HG02852 (cell line): ENCODE results near the gene IL1B.

Source experiments
- ATAC-seq: cut with Tn5 transposase; IDR thresholded peaks from one replicate; pipeline ENCODE4 v1.9.1; 2021; ENCODE audit warnings: mild to moderate bottlenecking, moderate library complexity; ENCODE audit not compliant: unreplicated experiment

IL1B gene

DNA sequence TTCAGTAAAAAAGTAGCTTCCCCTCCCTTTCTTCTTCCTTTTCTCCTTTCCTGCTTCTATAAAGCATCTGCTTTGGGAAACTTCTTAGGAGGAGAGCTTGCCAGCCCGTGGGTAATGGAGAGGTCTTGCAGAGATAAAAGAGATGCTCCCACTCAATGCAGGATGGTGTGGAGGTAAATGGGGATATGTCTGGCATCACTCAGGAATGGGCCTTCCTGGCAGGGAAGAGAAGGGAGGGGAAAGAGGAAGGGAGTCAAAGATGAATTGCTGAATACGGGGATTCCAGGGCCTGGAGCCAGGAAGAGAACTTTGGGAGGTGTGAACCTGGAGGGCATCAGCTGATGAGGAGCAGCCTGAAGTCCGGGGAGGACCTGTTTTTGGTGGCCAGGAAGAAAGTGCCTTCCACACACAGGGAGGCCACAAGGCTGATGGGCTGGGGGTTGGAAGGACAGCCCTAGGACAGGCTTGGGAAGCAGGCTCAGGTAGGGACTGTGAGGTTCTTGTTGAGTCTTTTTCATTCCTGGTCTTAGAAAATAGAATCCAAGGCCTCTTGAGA is 25.2 kb downstream of the IL1B start:
- ATAC-seq = no peak

DNA sequence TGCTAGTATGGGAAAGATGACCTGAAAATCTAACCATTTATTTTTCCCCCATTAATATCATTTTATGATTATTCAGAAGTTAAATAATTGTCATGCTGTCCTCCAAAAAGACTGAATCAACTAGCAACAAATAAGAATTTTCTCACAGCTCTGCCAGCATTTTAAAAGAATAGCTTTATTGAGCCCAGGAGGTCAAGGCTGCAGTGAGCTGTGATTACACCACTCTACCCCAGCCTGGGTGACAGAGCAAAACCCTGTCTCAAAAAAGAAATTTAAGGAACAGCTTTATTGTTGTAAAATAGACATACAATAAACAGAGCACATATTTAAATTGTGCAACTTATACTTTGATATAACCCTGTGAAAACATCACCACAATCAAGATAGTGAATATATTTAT is 27.5 kb downstream of the IL1B start:
- no peak for ATAC-seq

DNA sequence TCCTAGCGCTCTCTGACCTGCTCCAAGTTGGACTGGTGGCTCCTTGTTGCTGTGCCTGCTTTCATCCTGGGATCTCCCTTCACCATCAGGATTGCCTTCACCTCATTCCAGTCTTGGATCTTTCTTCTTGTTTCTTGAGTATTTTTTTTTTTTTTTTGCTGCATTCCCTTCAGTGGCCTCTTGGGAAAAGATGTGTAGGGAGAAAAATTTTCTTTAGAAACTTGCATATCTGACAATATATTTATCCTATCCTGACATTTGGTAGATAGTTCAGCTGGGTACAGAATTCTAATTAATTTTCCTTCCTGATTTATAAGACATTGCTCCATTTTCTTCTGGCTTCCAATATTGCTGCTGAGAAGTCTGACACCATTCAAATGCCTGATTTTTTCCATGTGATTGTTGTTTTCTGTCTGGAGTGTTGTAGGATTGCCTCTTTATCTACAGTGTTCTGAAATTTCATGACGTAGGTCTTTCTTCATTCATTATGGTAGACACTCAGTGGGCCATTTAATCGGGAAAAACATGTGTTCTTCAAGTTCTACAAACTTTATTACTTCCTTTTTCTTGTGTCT is 29.3 kb downstream of the IL1B start:
- no peak for ATAC-seq

DNA sequence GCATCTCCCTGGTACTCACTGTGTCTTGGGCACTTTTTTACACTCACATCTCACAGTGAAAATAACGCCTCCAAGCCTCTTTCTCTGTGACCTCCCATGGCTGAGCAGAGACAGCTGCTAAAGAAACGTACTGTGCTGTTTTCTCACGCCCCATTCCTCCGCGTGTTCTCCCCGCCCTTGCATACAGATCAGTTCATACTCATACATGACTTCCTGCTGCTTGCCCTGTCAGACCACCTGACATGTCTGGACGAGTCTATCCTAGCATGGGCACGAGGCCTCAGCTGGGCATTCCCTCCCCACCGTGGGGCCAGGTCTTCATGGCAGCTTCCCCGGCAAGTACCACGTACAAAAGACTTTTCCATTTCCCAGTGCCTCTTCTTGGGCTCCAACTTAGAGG is 31.0 kb downstream of the IL1B start:
- peak; percentile 80 for ATAC-seq

DNA sequence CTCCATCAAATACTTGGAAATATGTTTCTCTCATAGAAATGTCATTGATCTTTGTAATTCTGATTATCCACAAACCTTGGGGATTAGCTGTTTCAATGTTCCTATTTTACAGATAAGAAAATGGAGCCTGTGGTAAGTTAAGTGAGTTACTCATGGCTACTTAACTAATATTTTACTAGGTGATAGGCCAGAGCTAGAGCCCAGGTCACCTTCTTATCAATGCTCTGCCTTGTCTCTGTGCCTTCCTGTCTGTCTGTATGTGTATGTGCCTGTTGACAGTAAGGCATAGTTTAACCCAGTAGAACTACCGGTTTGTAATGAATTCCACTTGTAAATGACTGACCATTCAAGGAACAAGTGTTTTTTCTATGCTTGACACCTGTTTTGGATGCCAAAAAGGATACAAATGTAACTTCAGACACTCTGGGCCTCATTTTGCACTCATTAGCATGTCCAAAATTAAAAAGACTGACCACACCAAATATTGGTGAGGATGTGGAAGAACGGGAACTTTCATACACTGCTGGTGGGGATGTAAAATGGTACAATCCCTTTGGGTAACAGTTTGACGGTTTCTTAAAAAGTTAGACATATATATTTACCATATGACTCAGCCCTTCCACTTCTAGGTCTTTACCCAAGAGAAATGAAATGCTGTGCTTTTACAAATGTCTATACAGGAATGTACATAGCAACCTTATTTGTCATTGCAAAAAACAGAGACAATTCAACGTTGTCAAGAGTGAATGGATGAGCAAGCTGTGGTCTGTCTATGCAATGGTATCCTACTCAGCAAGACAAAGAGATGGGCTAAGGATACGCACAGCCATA is 32.7 kb downstream of the IL1B start:
- no peak for ATAC-seq

DNA sequence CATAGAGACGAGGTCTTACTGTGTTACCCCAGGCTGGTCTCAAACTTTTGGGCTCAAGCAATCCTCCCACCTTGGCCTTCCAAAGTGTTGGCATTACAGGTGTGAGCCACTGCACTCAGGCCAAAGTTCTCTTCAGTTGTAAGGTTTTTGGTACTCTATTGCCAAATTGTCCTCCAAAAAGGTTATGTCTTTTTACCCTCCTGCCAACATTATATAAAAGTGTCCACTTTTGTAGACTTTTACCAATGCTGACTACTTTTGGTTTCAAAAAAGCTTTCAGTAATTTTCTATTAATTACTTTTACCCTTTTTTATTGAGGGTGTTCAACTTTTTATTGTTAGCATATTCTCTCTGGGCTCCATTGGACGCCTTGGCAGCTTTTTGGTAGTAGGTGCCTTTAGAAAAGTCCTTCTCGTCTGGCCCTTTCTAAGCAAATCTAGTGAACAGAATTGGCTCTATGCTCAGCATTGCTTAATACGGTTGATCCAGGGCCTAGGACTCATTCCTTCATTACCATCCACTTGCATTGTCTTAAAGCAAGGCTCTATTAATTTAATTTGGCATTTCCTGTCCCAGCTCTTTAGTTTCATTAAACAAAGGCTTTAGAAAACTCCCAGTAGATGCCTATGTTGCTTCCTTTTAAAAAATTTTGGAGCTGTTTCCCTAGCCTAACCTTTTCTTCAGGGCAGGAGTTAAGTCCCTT is 35.5 kb downstream of the IL1B start:
- no peak for ATAC-seq

DNA sequence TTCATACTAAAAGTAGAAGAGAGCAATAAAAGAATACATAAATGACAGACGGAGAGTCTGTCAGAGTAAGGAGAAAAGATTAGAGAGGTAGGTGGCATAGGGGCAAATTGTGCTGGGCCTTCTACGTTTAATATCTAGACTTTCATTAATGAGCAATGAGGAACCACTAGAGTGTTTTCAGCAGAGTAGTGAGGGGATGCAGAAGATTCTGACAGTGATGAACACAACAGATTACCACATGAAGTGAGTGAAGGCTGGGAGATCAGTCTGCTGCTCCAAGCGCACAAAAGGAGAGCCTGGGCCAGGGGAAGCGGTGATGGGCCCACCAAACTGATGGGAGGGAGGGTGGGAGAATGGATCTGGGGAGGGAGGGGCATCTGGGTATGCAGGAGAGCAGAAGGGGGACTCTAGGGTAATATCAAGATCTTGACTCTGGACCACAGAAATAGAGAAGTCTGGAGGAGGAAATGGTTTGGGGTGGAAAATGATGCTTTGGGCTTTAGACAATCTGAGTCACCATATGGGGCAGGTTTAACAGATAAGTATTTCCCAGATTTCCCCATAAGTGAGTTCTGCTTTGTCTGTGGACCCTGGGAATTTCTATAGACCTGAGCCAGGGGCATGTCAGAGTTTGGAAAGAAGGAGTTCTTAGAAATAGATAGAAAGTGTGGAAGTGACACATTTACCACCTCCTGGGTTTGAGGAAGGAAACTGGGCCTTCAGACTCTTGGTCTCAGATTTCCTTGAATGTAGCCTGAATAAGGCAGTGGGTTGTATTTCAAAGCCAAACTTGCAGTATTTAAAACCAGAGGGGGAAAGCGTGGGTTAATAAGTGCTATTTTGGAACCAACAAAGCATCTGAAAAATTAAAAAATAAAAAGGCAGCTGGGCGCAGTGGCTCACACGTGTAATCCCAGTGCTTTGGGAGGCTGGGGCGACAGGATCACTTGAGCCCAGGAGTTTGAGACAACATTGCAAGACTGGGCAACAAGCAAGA is 37.3 kb downstream of the IL1B start:
- ATAC-seq = no peak

DNA sequence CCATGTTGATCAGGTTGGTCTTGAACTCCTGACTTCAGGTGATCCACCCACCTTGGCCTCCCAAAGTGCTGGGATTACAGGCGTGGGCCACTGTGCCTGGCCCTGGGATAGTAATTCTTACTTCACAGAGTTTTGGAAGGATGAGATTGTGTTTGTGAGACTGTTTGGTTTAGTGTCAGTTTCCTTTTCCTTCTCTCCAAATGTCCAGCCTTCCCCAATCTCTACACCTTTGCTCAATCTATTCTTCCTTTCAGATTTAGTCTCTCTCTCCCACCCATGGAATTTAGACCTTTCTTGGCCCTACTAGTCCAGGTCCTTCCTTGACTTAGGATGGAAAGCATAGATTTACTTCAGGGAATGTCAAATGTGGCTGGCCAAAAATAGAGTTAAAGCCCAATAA is 40.1 kb downstream of the IL1B start:
- no peak for ATAC-seq

DNA sequence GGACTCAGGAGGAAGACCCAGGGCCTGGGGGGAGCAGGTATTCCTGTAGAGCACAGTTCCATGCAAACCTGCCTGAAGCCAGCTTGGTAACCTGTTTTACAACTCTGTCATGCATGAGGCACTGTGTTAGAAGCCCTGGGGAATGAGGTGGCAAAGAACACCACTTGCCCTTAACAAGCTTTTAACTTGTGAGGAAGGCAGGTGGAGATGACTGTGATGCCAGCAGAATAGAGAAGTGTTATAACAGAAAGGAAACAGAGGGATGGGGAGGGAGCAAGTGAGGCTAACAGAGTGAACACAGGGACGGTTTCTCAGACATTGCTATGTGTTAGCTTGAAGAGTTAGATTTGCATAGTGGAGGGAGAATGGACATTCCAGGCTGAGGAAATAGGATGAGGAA is 40.8 kb downstream of the IL1B start:
- no peak for ATAC-seq

DNA sequence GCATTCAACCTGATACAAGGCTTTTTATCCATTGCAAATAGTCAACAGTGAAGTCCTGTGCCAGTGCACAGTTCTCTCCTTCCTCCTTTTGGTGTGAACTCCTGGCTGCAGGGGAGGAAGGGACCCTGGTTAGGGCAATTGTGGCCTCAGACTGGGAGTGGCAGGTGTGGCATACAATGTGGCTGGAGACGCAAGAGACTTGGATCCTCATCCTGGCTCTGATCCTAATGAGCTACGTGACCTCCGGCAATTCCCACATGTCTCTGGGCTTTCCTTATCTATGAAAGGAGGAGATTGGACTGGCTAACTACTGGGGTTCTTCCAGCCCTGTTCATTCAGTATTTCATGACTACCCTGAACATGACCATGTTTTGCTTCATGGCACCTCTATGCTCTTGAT is 41.7 kb downstream of the IL1B start:
- no peak for ATAC-seq

DNA sequence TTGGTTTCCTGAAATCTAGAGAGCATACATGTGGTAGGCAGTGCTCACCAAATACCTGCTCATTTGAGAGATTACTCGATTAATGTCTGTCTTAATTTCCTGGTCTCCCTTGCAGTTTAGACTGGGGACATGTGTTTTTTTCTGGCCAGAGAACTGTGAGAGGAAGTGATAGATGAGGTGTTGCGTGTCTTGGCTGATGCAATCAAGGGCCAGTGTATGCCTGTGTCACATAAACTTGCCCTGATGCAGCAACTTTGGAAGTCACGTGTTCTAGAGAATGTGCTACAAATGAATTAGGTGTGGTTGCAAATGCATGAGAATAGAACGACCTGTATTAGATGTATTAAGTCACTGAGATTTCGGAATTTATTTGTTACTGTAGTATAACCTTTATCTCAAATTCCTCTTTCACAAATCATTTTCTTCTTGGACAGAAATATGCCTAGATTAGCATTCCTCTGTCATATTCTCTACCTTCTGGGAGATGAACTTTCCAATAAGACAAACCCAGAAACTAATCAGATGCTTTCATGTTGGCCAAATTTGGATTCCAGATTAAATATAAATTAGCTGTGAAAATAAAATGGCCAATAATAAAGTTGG is 42.3 kb downstream of the IL1B start:
- ATAC-seq = no peak

DNA sequence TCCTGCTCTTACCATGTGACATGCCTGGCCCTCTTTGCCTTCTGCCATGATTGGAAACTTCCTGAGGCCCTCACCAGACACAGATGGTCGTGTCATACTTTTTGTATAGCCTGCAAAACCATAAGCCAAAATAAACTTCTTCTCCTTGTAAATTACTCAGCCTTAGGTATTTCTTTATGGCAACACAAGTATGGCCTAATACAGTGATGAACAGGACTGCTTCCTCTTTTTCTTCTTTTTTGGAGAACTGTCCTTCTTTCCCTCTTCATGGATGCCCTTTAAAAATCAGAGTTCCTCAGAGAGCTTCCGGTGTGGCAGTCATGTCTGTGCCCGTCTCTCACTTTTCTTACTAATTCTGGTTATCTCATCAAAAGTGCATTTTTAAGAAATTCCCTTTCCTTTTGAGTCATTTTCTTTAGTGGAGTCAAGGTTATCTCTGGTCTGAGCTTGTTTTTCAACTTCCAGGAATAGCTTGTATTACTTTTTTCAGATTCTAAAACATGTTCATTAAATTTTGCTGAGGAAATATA is 43.1 kb downstream of the IL1B start:
- ATAC-seq = no peak

DNA sequence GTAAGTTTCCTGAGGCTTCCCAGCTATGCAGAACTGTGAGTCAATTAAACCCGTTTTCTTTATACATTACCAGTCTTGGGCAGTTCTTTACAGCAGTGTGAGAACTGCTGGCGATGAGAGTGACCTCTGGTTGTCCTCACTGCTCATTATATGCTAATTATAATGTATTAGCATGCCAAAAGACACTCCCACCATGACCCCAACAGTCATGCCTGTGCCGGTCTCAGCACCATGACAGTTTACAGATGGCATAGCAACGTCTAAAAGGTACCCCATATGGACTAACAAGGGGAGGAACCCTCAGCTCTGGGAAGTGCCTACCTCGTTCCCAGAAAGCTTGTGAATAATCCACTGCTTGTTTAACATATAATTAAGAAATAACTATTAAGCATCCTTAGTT is 44.2 kb downstream of the IL1B start:
- ATAC-seq = no peak

DNA sequence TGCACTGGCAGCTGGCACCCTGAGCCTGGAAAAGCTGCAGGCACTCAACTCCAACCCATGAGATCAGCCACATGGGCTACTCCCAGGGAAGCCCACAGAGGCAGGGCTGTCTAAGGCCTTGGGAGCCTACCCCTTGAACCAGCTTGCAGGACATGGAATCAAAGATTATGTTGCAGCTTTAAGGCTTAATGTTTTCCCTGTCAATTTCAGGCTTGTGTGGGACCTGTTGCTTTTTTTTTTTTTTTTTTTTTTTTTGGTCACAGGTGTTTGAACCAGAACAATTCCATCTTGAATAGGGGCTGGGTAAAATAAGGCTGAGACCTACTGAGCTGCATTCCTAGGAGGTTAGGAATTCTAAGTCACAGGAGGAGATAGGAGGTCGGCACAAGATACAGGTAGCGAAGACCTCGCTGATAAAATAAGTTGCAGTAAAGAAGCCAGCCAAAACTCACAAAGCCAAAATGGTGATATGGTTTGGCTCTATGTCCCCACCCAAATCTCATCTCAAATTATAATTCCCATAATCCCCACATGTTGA is 44.8 kb downstream of the IL1B start:
- no peak for ATAC-seq

DNA sequence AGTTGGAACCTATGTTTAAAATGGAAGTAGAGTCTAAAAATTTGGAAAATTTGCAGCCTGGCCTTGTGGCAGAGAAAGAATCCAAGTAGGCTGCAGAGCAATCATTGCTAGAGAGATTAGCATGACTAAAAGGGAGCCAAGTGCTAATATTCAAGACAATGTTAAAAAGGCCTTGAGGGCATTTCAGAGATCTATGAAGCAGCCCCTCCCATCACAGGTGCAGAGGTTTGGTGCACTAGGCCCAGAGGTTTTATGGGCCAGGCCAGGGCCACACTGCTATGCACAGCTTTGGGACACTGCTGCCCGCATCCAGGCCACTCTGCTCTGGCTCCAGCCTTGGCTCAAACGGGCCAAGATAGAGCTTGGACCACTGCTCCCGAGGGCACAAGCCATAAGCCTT is 45.6 kb downstream of the IL1B start:
- ATAC-seq = no peak

DNA sequence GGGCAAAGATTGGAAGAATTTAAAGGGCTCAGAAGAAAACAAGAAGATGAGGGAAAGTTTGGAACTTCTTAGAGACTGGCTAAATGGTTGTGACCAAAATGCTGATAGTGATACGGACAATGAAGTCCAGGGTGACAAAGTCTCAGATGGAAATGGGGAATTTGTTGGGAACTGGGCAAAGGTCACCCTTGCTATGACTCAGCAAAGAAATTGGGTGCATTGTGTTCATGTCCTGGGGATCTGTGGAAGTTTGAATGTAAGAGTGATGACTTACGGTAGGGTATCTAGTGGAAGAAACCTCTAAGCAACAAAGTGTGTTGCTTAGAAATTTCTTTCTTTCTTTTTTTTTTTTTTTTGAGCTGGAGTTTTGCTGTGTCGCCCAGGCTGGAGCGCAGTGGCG is 46.3 kb downstream of the IL1B start:
- ATAC-seq = no peak

DNA sequence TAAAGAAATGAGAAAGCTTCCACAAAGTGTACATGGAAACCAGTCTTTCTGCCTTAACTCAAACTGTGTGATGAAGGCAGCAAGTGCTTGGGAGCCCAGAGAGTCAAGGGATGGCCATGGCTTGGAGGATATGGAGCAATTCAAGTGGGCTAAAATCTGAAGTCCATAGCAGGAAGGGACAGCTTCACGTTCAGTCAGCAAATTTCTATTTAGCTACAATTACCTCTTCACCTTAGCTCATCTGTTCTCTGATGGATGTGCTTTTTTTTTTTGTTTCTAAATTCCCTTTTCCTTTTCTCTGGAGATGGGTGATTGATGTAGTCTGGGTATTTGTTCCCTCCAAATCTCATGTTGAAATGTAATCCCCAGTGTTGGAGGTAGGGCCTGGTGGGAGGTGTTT is 47.4 kb downstream of the IL1B start:
- ATAC-seq = no peak

DNA sequence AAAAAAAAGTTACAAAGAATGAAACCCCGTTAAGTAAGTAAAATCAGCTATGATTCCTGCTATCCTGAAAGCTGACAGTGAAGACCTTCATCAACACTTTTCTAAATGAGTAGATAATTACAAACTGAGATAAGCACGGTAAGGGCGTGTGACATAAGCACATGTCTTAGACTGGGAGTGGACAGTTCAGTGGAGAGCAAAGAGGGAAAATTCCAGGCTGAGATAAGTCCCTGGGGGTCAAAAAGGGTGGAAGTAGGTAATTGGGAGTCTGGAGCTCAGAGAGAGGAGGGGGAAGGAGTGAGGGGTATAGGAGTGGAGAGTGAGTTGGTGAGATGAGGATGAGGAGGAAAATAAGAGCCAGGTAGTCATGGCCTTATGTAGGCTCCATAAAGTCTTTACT is 47.9 kb downstream of the IL1B start:
- ATAC-seq = no peak

DNA sequence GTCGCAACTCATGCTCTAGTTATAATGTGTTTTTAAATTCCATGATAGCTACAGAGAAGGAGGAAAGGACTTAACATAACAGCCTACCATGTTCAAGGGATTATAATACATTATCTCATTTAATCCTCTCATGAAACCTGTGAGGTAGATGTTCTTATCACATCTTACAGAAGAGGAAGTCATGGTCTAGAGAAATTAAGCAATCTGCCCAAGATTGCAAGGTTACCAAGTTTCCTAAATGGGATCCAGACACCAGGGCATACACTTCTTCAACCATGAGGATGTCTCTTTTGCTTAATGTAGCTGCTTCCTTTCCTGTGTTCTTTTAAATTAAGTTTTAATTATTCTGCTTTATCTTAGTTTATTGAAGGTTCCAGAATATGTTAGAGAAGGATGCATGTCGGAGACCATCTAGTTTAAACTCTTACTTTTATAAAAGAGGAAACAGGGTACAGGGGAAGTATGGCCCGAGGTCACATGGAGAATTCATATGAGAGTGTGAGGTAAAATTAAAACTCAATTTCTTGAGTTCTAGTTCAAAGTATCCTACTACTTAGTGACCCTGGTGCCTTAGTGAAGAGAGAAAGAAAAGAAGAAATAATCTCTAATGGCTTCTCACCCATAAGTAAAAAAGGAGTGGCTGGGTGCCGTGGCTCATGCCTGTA is 48.7 kb downstream of the IL1B start:
- no peak for ATAC-seq
